CD4-positive, alpha-beta T cell treated with Interleukin-4 for 4 hours (primary cell): ENCODE data around the gene EDEM1.
"Not testable (repeated sequence)": the region's sequence is repeated elsewhere in the genome, so short reads cannot be mapped to it uniquely, and the experiment has no call there.

ENCODE experiments used
- DNase-seq: peaks from one replicate; pipeline ENCODE4 v3.0.0-alpha.2; 2020

EDEM1 gene

DNA sequence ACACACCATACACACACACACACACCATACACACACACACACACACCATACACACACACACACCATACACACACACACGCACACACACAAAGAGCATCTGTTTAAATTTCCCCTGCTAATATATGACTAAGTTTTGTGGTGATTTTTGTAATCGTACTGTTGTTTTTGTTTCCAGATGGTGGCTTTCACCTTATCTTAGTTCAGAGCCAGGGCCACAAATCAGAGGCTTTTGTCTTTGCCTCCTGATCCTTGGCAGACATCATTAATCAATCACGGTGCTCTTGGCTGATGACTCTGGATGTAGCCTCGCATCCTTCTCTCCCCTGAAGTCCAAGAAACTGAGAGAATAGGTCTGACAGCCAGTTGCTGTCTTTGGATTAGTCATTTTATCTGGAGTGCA is 52.1 kb downstream of the EDEM1 start:
- no peak for DNase-seq

DNA sequence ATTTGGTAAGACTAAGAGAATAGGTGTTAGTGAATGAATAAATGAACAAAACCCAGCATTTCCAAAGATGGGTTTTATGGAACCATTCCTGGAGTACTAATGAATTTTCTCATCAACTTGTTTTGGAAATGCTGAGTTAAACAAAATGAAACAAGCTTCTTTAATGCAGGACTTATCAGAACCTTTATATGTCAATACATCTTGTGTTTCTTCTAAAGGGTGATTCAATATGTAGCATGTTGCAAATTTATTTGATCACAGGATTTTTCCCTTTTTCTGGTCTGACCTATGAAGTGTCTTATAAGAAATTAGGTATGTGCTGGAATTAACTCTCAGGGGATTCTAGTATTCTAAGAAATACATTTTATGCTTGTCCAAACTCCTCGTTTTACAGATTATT is 53.2 kb downstream of the EDEM1 start:
- no peak for DNase-seq

DNA sequence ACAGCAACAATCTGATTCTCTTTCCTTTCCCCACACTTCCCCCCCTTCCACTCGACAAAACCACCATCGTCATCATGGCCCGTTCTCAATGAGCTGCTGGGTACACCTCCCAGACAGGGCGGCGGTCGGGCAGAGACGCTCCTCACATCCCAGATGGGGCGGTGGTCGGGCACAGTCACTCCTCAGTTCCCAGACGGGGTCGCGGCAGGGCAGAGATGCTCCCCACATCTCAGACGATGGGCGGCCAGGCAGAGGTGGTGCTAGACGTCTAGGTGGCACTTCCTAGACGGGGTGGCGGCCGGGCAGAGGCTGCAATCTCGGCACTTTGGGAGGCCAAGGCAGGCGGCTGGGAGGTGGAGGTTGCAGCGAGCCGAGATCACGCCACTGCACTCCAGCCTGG is 55.3 kb downstream of the EDEM1 start:
- DNase-seq, result not testable (repeated sequence)

DNA sequence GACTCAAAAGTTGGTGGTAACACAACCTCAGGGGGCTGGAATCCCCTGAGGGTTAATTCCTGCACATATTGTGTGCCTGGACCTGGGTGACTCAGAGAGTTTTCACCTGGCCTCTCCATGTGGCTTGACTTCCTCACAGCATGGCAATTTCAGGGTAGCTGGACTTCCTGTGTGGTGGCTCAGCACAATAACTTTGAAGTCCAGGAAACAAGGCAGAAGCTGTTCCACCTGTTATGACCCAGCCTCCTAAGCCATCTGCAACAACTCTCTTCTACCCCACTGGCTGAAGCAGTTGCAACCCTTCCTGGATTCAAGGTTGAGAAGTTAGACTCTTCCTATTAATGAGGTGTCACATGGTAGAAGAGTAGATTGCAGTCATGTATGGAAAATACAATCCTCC is 58.4 kb downstream of the EDEM1 start:
- no peak for DNase-seq

DNA sequence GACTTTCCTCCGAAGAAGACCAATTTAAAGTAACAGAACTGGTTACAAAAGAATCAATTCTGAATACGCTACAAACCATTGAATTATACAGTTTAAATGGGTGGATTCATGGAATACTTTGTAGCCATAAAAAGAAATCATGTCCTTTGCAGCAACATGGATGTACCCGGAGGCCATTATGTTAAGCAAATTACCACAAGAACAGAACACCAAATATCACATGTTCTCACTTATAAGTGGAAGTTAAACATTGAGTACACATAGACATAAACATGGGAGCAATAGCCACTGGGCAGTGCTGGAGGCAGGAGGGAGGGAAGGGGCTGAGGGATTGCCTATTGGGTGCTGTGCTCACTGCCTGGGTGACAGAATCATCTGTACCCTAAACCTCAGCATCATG is 61.3 kb downstream of the EDEM1 start:
- no peak for DNase-seq

DNA sequence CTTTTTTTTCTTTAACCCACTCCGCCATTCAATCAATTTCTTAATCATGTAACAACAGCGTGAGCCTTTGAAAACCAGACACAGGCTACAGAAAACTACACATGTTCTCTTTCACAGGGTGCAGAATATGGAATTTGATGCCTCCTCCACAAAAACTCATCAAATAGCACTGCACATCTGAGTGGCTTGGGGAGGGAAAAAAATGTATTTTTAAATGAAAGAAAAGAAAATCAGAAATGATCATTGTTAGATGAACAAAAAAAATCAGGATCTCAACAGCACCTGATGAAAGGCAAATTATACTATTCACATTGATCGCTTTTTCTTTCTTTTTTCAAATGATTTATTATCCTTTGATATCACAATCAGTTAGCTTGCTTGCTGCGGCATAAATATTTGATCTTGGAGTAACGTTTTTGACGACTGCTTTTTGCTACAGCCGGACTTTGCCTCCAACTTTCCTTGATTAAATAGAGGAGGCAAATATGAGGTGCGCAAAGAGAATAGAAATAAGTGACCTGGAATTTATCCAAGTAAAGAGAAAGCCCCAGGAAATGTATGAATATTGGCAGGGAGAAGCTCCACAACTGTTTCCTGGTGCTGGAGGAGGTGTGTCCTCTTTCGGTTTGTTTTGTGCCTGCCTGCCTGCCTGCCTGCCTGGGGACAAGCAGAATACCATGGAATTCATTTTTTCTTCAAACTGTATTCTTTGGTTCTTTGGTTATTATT is 63.1 kb downstream of the EDEM1 start:
- no peak for DNase-seq

DNA sequence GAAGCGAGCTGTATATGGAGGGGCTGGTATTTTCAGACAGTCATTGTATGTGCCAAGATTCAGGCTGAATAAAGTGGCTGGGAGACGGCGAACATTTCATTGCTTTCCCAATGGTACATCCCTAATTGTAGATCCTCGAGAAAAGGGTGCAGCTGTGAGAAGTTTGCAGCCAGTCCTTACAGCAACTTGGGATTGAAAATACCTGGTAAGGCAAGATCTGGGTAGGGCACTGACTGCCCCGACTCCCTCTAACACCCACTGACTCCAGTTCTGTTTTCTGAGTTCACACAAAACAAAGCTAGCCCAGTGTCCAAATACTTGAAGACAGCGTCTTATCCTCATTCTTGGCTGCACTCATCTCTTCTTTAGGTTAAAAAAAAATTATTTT is 63.7 kb downstream of the EDEM1 start:
- no peak for DNase-seq

DNA sequence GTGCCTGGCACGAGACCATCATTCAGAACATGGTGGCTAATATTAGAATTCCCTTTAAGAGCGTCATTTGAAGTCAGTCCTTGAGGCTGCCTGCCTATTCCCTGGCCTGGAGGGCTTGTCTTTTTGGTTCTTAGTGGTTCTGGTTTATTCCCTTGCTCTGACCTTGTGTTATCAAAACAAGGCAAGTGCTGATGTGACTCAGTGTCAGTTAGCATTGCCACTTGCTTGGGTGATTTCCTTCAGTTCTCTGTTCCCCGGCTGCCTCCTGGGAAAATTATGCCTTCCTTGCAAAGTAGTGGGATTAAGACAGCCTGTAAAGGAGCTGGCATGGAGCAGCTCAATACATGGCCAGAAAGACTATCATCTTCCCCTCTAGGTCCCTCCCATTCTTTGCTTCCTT is 64.6 kb downstream of the EDEM1 start:
- DNase-seq, result no peak

DNA sequence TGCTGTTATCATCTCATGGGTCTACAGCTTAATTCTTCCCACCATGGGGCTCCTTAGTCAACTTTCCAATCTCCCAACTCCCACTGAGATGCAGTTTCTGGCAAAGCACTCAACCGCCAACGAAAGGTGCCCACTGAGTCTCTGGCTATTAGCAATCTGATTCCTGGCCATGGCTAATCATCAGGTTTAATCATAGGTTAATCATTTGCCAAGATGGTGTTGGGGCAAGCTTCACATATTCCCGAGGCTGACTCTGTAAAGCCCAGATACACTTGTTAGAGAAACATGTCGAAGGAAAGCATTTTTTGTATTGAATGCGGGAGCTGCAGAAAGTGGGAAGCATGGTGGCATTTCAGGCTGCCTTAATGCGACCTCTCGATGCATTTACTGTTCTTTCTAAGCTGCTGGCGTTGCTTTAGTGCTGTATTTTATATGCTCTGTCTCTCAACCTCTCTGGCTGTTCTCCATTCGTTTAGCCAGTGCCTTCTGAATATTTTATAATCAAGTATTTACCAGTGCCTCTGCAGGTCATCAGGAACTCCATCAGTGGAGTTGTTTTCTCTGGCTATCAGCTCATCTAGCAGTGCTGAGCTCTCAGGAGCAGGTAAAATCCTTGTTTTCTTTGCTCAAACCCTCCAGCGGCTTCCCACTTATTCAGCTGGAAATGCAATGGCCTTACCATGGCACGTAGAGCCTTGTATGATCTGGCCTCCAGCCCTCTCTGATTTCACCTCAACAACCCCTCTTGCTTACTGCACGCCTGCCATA is 67.0 kb downstream of the EDEM1 start:
- DNase-seq, result no peak

DNA sequence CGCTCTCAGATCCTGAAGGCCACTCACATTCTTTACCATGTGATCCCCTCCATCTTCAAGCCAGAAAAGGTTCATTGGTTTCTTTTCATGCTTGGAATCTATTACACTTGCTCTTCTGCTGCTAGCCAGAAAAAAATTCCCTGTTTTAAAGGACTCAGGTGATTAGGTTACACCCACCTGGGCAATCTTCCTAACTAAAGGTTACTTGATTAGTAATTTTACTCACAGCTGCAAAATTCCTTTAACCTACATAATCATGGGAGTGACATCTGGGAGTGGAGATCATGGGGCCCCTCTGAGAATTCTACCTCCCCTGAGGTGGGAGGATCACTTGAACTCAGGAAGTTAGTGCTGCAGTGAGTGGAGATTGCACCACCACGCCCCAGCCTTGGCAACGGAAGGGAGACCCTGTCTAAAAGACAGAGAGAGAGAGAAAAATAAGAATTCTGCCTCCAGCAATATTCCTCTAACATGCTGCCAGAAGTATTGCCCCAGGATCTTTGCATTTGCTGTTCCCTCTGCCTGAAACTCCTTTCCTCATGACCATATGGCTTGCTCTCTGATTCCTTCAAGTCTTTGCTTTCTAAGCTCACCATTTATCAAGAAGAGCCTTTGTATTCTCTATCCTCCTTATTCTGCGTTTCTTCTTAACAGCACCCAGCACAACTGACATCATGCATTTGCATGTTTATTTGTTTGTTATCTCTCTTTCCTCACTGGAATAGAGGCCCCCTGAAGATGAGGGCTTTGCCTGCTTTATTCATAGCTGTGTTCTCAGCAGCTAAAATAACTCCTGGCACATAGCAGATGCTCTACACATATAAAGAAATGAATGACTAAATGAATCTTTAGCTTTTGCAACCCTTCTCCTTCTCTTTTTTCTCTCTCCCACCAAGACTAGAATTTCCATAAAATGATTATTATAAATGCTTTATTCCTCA is 68.2 kb downstream of the EDEM1 start:
- DNase-seq, result no peak

DNA sequence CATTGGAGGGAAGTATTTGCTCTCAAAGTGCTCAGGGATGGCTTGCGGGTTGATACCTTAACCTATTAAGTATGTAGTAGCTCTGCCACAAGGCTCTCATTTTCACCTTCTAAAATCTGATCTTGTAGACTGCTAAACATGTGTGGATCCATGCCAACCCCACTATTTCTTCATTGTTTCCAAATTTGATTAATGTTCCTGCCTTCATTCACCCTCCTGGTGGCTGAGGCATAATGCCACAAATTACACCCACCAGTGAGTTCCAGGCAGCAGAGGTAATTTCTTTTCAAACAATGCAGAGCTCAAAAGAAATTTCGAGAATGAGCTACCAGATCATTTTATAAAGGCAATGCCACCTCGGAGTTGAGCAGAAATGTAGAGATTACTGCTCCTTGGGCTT is 71.0 kb downstream of the EDEM1 start:
- no peak for DNase-seq

DNA sequence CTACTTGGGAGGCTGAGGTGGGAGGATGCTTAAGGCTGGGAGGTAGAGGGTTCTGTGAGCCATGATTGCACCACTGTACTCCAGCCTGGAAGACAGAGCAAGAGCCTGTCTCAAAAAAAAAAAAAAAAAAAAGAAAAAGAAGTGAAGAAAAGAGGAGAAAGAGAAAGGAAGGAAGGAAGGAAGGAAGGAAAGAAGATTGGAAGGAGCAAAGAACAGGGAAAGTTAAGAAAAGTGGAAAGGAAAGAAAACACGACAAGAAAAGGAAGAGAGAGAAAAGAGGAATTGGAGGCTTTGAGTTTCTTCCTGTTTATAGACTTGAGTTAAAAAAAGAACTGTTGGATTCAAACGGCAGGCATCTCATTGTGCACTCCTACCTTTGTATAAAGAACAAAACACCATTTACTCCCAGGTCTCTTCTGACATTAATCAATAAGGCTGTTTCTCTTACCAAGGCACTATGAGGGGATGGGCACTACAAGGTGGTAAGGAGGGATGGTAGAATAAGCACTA is 73.5 kb downstream of the EDEM1 start:
- DNase-seq, result no peak

DNA sequence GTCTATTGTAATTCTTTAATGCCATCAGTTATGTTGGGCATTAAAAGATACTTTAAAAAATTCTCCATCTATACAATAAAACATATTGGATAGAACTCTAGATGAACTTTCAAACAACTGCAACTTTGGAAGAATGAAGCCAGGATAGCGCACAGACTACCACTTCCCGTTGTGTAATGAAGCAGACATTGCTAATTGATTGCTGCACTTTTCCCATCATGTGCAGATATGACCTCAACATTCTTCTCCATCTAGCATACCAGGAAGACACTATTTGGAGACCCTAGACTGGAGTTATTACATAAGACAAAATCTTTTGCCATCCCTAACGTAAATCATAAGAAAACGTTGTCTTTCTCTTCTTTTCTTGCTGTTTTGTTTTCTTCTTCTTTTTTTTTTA is 75.0 kb downstream of the EDEM1 start:
- no peak for DNase-seq

DNA sequence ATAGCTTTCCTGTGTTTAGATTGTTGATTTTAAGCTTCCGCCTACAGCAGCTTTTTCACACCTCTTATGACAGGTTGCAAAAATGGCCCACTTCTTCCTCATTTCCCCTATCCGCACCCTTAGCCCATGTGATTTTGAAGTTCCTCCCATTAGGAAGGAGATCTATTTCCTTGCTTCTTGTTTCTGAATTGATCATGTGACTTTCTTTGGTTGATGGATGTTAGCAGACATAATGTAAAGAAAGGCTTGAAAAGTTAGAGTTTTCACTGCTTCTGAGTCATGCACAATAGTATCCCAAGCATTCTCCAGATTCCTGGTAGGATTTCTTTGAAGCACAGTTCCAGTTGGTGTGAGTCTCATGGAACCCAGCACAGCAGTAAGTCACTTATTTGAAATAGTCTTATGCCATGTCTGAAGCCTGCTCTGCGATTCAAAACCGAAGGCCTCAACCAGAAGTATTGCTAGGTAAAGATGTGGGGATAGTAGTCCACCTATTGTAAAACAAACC is 76.6 kb downstream of the EDEM1 start:
- DNase-seq, result no peak

DNA sequence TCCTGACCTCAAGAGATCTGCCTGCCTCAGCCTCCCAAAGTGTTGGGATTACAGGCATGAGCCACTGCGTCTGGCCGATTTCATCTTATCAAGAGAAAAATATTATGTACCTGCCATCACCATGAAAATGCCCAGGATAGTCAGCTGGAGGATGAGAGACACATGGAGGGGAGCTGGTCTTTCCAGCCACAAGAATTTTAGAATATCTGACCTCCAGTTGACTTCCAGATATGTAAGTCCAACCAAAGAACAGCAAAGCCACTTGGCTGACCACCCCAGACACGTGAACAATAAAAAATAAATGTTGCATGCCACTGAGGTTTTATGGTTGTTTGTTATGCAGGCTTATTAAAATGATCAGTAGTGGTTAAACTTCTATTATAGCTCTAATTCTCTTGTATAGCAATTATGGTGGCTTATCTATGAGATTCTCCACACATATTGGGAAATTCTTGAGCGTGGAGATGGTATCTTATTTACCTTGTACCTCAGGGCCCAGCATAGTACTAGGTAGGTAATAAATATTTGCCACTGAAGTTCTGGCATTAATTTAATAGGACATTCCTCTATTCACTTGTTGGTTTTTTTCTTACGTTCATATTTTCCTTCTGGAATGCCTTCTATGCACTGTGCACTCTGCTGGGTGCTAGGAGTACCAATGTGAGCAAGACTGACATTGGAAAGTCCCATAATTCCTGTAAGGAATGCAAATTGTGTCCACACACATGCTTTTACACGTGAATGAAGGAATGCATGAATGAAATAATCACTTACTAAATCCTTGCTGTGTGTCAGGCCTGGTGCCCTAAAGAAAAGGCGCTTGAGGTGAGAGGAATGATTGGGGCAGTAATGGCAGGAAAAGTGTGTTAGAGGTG is 77.6 kb downstream of the EDEM1 start:
- DNase-seq, result no peak

DNA sequence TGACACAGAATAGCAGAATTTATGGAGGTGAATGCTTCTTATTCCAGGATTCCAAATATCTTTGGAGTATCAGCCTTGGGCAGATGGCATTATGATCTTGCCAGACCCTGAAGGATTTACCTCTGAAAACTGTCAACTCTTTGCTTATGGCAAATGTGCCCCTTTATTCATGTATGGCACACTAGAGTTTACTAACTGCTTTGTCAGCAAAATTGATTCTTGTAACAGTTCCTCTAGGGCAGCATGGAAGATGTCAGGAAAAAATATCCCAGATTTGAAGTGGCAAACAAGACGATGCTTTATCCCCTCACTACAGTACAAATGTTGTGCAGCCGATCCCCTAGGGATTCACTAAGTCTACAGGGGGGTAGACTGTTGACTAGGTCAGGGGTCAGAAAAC is 79.7 kb downstream of the EDEM1 start:
- DNase-seq, result no peak

DNA sequence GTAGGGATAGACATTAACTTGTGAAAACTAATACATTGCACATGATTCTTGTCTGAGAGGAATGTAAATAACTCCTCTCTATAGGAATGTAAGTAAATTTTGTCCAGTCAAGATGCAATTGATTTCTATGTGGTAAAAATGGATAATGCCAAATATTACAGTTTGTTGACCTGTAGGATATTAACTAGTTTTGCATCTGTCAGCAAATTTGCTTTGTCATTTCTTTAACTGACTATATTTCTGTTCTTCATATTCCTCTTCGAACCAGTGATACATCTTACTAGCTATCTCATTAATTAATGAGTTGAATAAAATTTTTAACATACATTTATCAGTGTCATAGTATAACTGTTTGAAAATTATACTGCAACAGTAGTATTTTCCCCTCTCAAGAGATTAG is 80.4 kb downstream of the EDEM1 start:
- no peak for DNase-seq
